ENCODE results near the gene CHRM5.
A peak's percentile ranks its signal among the peaks of the same experiment; 100 is the strongest.
"Not testable (repeated sequence)": the region's sequence is repeated elsewhere in the genome, so short reads cannot be mapped to it uniquely, and the experiment has no call there.

Gene CHRM5

DNA sequence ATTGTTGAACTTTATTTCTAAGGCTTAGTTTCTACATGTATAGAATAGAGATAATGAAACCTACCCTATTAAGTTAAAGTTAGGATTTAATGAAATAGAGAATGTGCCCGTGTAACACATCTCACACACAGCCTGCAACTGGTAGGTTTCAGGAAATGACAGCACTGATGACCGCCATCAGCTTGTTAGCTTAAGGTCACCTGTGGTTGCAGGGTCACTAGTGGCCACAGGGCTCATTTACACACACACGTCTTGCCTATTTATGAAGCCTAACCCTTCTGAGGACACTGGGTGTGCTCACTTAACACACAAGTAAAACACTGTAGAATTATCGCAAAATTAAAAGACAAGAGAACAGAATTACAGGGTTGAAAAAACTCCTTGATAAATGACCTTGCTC, 20.1 kb downstream of the CHRM5 start:
- DNase-seq (ENCODE audit: low spot score), result no peak

GRCh38 chr15:33994005-33994615, 25.8 kb downstream of the CHRM5 start:
- DNase-seq (ENCODE audit: low spot score), result no peak

GRCh38 chr15:33995666-33996065, 27.4 kb downstream of the CHRM5 start:
- DNase-seq (ENCODE audit: low spot score), result not testable (repeated sequence)

GRCh38 chr15:34001536-34001935, 33.2 kb downstream of the CHRM5 start:
- no peak for DNase-seq (ENCODE audit: low spot score)

DNA sequence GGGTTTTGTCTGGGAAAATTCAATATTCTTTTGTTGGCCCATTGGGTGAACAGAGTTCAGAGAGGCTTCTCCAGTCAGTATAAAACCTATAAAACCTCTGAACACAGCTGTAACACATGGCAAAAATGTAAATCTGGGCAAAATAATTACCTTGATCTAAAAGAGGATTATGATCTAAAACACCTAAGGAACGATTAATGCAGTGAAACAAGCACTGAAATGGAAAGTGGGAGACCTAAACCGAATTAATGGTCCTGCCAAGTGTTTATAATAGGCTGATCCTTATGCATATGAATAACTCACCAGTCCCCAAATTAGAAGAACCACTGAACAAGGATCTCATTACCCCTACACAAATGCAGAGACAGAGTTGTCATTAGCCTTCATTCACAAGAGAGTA, 38.1 kb downstream of the CHRM5 start:
- no peak for DNase-seq (ENCODE audit: low spot score)

GRCh38 chr15:34009656-34010055, 41.4 kb downstream of the CHRM5 start:
- no peak for DNase-seq (ENCODE audit: low spot score)

GRCh38 chr15:34010921-34011320, 42.6 kb downstream of the CHRM5 start:
- DNase-seq (ENCODE audit: low spot score), result no peak

GRCh38 chr15:34011481-34011880, 43.2 kb downstream of the CHRM5 start:
- no peak for DNase-seq (ENCODE audit: low spot score)

DNA sequence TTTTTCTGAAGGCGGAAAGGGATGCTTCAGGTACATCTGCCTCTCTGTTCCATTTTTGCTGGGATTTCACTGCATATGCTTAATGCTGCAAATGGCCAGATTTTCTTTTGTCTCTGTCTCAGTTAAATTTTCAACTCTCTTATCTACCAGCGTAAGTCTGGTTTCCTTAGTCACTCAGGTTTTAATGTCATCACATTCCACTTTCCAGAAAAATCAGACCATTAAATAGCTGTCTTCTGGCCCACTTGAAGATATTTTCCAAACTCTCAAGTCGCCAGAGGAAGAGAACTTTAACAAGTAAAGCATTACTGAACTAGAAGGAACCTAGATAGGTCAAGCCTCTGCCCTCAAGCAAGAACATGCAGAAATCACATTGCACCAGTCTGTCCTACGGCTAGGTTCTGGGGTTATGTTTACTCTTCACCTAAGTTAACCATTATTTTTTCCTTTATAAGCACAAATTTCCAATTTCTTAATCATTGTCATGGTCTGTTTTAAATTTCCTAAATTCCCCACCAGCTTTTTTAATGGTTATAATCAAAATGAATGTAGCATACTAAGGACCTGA, 44.2 kb downstream of the CHRM5 start:
- DNase-seq (ENCODE audit: low spot score), result no peak

DNA sequence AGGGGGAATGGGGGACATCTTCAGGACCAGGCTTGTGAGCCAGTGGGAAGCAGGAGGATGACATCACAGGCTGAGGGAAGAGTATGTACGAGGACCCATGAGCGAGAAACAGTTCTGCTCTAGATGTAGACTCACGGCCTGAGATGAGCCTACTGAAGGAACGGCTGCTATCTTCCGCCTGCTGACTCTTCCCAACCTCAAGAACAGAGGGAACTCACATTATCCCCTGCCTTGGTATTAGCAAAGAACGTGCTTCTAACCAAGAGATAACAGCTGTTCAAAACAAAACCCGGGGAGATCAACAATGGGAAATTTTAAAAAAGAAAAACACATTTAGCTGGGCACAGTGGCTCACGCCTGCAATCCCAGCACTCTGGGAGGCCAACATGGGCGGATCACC, 45.4 kb downstream of the CHRM5 start:
- DNase-seq (ENCODE audit: low spot score), result no peak

DNA sequence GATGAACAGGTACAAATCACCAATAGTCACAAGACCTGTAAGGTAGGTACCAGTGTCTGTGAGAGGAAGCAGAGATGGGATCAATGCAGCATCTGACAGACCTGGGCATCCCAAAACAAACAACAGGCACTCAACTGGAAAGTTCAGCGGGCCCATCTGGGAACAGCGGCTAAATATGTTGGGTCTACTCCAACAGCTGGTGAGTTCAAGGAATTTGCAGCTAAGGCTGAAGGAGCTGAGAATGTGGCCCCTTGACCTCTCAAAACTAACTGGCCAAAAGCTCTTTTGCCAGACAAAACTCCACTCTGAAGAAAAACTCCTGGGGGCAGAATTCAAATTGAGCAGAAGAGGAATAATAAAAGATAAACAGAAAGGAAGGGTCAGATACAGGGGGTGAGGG, 46.3 kb downstream of the CHRM5 start:
- no peak for DNase-seq (ENCODE audit: low spot score)

DNA sequence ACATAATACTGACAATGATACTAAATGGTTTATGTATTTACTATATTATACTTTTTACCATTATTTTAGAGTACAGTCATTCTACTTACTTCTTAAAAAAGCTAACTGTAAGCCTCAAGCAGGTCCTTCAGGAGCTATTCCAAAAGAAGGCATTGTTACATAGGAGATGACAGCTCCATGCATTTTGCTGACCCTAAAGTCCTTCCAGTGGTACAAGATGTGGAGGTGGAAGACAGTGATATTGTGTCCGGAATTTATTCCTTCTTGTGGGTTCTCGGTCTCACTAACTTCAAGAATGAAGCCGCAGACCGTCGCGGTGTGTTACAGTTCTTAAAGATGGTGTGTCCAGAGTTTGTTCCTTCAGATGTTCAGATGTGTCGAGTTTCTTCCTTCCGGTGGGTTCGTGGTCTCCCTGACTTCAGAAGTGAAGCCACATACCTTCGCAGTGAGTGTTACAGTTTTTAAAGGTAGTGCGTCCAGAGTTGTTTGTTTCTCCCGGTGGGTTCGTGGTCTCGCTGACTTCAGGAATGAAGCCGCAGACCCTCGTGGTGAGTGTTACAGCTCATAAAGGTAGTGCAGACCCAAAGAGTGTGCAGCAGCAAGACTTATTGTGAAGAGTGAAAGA, 49.8 kb downstream of the CHRM5 start:
- DNase-seq (ENCODE audit: low spot score), result no peak

DNA sequence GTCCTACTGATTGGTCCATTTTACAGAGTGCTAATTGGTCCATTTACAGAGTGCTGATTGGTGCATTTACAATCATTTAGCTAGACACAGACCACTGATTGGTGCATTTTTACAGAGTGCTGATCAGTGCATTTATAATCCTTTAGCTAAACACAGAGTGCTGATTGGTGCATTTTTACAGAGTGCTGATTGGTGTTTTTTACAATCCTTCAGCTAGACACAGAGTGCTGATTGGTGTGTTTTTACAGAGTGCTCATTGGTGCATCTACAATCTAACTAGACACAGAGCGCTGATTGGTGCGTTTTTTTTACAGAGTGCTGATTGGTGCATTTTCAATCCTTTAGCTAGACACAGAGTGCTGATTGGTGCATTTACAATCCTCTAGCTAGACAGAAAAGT, 50.4 kb downstream of the CHRM5 start:
- DNase-seq (ENCODE audit: low spot score), result not testable (repeated sequence)

DNA sequence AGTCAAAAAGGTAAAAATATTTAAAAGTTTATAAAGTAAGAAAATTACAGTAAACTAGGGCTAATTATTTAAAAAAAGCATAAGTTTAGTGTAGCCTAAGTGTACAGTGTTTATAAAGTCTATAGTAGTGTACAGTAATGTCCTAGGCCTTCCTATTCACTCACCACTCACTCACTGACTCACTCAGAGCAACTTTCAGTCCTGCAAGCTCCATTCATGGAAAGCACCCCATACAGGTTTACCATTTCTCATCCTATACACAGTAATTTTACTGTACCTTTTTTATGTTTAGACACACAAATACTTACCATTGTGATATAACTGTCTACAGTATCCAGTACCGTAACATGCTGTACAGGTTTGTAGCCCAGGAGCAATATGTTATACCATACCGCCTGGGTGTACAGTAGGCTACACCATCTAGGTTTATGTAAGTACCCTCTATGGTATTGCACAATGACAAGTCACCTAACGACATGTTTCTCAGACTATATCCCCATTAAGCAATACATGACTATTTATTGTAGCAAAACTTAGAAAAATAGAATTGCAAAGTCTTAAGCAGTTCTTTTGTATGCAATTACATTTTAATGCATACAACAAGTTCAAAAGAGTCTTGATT, 51.2 kb downstream of the CHRM5 start:
- no peak for DNase-seq (ENCODE audit: low spot score)

DNA sequence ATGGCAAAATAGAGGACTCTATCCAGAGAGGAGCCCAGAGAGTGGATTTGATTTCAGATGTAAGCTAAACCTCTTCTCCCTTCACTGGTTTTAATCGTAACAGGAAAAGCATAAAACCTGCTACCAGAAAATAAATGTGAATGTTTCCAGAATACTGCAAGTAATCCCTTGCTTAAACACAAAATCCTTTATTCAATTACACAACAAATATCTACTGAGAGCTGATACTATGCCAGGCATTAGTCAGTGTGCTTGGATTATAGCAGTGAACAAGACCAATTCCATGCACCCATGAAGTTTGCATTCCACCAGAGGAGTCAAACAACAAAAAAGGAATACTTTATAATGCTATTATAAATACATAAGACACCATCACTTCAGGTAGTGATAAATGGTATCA, 55.6 kb downstream of the CHRM5 start:
- DNase-seq (ENCODE audit: low spot score), result no peak

GRCh38 chr15:34025252-34025651, 57.0 kb downstream of the CHRM5 start:
- DNase-seq (ENCODE audit: low spot score), result no peak

DNA sequence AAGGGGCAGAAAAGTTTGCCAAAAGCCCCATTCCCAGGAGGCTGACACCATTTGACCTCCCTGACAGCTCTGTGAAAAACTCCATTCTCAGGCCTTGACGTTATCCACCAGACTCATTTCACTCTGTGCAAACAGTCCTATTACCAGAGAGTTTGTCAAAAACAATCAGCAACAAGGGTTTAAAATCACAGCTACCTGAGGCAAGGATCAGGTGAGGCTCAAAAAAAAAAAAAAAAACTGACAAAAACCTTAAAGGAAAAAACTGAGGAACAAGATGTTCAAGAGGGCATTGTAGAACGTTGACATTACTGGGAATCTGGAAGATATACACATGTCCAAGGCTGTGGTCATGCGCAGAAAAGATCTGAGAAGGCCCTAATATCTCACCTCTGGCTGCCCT, 59.3 kb downstream of the CHRM5 start:
- no peak for DNase-seq (ENCODE audit: low spot score)

DNA sequence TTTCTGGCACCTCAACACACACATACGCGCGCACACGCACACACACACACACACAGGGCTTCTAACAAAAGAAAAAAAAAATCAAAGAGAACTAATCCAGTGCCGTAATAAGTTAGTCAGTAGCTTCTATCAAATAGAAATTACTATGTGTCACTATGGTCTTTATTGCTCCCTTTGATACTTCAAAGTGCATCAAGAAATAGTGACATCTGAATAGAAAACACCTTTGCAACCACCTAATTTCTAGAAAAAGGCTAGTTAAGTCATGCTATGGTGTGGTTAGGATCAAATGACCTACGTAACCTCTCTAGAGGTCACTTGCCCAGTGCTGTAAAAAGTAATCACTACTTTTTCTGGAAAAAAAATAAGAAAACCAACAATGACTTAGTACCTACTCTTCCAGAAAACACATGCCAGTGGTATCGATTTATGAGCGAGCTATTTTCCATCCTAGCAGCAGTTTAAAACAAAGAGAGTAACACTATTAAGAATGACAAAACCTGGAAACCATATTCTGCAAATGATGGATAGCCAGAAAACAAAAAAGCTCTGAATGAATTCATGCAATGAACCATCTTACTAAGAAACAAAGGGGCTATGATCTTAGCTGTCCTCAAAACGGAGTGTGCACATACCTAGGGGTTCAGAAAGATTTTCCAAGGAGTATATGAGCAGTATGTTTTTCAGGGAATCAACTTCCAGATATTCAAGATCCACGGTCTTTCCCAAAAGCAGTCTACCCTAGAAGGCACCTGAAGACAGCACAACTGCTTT, 63.9 kb downstream of the CHRM5 start:
- DNase-seq (ENCODE audit: low spot score), result no peak

DNA sequence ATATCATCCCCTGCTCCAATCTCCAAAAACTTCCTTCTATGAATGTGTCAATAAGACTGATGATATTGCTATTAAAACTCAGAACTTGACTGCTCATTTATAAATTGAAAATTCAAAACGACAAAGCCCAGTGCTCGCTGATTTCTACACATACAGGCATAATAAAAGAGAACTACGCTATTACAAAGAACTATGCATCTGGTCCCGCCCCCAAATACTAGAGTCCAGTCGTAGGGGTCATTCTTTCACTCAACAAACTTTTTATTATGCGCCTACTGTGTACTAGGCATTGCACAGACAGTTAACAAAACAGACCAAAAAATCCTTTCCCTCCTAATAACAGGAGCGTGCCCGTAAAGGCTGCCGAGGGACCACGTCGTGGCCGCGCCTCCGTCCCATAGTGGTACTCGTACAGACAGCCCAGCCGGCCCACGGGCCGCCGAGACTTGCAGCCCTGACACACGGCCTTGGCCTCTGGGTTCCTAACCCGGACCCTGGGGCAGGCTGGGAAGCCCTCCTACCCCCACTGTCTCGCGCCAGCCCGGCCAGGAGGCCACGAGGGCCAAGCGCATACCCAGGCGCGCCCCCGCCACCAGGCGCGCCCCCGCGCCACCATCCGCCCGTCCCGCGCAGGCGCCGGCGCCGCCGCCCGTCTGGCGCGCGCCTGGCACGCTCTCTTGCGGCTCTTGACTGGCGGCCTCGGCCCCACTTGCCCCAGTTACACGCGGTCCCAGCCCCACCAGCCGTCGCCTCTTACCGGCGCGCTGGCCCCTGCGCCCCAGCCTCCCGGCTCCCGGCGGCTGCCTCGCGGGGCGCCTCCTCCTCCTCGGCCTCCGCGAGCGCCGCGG, 70.0 kb downstream of the CHRM5 start:
- DNase-seq (ENCODE audit: low spot score), result peak; percentile 70

DNA sequence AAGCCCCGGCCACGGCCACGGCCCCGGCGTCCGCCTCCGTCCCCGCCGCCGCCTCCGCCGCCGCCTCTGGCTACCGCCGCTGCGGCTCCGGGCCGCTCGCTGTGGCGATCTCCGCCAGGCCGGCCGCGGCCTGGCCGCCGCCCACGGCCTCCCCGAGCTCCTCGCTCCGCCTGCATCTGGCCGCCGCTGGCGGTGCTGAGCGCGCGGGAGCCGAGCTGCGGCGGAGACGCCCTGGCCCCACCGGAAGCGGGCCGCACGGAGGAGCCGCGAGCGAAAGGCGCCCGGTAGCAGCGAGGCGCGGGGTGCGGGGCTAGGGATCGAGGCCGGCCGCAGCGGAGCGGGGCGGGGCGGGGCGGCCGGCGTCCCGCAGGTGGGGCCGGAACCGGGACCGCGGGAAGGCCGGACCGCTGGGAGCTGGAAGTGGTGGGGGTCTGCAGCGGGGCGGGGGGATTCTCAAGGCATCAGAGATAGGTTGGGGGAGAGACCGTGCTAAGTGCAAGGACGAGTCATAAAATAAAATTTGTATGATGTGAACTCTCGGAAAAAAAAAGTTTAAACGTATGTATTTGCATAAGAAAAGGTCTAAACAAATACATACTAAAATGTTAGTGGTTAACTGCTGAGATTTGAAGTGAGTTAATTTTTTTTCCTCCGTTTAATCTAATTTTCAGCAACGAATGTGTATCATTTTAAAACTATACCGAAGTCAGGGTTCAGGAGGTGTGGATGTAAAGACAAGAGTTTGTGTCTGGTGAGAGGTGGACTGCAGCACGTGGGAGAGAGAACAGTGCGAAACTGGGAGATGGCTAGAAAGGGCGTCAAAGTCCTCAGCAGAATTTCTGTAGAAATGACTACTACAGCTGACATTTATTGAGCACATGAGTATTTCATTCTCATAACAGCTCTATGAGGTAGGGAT, 70.8 kb downstream of the CHRM5 start, which contains the start of gene AVEN:
AVEN (minus strand) TSS at position 334 of the 919 bp plus-strand sequence; CDS start at position 176, 158 bp downstream.
- DNase-seq (ENCODE audit: low spot score), result peak; percentile 32

- peak; percentile 28 for DNase-seq (ENCODE audit: low spot score)
Measured at GRCh38 chr15:34039790-34040113, 71.5 kb downstream of the CHRM5 start.
